ENCODE data around the gene NR1I2.

DNA sequence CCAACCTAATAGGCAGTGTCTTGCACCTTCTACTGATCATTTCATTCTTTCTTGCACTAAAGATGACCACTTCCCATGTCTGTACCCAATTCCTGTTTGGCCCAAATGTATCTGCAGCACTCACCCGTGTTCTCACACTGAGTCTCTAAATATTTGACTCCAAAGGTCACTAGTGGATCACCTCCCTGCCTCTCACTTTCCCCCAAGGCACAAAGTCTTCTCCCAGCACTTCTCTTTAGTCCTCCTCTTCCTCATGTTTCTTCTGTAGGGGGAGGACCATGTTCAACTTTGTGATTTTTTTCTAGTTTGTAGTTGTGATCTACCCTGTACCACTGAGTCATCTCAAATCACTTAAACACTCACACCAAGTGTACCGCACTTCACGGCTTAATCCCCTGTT lies 13.9 kb downstream of the NR1I2 start:
- TF ChIP-seq CTCF (IDR thresholded peaks at IDR 0.05; ENCODE audit: insufficient read depth, low read depth, low read length) (no peak), EZH2 (IDR thresholded peaks at IDR 0.05; ENCODE audit: insufficient read depth, low read length) (no peak)

Data from astrocyte (in vitro differentiated cells and primary cell).